ENCODE results near the gene ATP9A.

The ATP9A gene

DNA sequence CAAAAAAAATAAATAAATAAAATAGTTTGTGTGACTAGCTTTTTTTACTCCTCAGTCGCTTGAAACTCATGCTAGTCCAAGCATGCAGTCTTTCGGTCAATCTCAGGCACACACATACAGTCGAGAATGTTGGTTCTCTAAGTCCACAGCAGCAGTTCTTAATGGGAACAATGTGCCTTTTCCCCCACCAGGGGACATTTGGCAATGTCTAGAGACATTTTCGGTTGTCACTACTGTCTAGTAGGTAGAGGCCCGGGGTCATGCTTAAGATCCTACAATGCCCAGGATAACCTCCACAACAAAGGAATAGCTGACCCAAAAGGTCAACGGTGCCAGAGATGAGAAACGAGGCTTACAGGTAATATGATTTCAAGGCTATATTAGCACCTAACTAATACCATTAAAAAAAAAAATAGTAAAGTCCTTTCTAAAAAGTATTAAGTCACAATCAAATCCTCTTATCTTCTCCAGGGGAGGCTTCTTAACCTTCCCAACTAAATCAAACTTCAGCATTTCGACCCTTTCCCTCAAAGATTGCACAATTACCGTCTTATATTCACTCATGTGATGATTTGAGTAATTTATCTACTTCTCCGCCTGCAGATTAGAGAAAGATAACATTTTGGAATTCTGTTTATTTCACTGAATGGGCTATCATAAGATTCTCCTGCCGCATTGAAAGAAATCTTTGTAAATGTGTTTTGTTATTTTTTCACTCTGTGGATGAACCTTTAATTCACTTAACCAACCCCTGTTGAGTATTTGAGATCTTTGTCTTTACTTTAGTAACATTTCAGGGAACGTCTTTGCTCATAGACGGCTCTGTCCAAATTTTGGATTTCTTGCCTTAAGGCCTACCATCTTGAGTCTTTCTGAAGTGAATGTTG is 42.2 kb upstream of the ATP9A start:
- TF ChIP-seq, protein P1, sequence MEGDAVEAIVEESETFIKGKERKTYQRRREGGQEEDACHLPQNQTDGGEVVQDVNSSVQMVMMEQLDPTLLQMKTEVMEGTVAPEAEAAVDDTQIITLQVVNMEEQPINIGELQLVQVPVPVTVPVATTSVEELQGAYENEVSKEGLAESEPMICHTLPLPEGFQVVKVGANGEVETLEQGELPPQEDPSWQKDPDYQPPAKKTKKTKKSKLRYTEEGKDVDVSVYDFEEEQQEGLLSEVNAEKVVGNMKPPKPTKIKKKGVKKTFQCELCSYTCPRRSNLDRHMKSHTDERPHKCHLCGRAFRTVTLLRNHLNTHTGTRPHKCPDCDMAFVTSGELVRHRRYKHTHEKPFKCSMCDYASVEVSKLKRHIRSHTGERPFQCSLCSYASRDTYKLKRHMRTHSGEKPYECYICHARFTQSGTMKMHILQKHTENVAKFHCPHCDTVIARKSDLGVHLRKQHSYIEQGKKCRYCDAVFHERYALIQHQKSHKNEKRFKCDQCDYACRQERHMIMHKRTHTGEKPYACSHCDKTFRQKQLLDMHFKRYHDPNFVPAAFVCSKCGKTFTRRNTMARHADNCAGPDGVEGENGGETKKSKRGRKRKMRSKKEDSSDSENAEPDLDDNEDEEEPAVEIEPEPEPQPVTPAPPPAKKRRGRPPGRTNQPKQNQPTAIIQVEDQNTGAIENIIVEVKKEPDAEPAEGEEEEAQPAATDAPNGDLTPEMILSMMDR (IDR thresholded peaks at IDR 0.05; ENCODE audit: low read depth, low read length, missing control alignments) = no peak
- no peak for DNase-seq (ENCODE audit: low read depth)
- no peak overlapping the region for H3K4me3 ChIP-seq (ENCODE audit: low read depth, low read length)

DNA sequence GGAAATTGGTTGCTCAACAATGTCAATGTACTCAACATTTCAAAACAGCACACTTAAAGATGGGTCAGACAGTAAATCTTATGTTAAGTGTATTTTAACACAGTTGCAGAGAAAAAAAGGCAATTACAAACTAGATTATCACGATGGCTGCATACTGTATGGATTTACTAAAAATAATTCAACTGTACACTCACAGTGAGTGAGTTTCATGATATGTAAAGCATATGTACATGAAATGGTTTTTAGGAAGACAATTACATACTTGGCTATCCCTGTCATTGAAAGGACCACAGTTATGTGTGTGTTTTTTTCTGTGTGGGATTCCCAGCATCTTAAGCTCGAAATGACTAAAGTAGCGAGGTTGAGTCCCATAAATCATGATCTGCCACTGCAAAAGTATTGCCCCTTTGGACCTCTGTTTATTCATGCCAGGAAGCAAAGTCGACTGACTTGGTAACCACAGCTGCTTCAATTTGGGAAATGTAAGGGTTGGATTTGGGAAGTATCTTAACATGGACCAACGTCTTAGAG is 39.6 kb upstream of the ATP9A start:
- TF ChIP-seq, protein P1 (IDR thresholded peaks at IDR 0.05; ENCODE audit: low read depth, low read length, missing control alignments) = no peak
- H3K4me3 ChIP-seq (ENCODE audit: low read depth, low read length) = no peak overlapping the region
- no peak for DNase-seq (ENCODE audit: low read depth)

GRCh38 chr20:51804754-51805153 is 36.6 kb upstream of the ATP9A start:
- H3K4me3 ChIP-seq (ENCODE audit: low read depth, low read length) = no peak overlapping the region
- DNase-seq (ENCODE audit: low read depth) = no peak
- TF ChIP-seq, protein P1 (IDR thresholded peaks at IDR 0.05; ENCODE audit: low read depth, low read length, missing control alignments) = no peak

DNA sequence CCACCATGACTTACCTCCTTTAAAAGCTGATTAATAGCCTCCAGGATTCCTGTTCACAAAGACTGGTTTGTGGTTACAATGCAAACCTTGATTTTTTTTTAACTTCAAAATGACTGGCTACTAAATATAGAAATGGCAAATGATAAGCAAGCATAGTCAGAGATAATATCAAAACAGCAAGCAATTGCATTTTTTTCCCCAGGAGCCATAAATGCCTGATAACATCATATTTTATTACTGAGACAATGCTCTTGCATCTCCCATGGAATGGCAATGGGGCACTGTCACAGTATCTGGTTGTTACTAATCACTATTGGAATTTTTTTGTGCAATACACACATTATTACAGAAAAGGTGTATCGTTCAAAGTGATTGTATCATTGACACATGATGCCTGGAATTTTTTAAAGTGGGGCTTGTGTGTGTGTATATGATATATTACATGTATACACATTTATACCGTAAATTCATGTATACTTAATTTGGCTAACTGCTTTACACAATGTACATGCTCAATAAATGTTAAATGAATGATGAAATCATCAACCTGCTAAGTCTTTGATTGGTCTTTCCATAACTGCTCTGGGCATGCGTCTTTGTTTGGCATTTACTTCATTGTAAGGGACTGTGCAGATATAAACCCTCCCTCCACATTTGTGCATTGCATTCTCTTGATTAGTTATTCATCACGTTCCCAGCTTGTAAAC is 35.1 kb upstream of the ATP9A start:
- no peak for DNase-seq (ENCODE audit: low read depth)
- H3K4me3 ChIP-seq (ENCODE audit: low read depth, low read length) = no peak overlapping the region
- TF ChIP-seq, protein P1 (IDR thresholded peaks at IDR 0.05; ENCODE audit: low read depth, low read length, missing control alignments) = no peak

DNA sequence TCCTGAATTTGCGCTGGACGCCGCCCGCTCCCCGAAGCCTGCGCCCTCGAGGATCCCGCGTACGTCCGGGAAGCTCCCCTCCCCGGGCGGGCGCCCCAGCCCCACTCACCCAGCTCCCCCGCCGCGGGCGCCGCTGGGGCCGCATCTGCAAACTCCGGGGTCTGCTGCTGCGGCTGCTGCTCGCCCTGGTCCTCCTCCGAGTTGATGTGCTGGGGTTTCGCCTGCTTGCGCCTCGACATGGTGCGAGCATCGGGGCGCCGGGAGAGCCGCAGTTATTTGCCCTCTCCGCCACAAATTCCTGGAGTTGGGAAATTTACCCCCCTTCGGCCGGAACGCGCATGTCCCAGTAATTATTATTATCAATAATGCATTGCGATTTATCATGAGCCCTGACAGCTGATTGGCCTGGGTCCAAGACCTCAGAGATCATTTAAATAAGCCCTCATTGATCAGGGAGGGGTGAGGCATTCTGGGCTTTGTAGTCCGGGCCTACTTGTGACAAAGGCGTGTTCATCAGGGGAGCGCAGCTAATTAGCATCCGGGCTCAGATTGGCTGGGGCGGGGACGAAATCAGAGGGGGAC is 34.1 kb upstream of the ATP9A start, which contains the start of gene SALL4:
Gene SALL4, minus strand, starts transcription at position 352 of the 582 bp plus-strand sequence. Its CDS starts 113 bp downstream, at position 239.
- DNase-seq (ENCODE audit: low read depth) = no peak
- TF ChIP-seq, protein P1 (IDR thresholded peaks at IDR 0.05; ENCODE audit: low read depth, low read length, missing control alignments) = no peak
- no peak within 1 kb of the TSS for H3K4me3 ChIP-seq (ENCODE audit: low read depth, low read length)

GRCh38 chr20:51801823-51802123 is 33.6 kb upstream of the ATP9A start:
- TF ChIP-seq, protein P1 (IDR thresholded peaks at IDR 0.05; ENCODE audit: low read depth, low read length, missing control alignments) = no peak
- no peak for DNase-seq (ENCODE audit: low read depth)
- H3K4me3 ChIP-seq (ENCODE audit: low read depth, low read length) = no peak overlapping the region
